ENCODE data around the gene DKK3. TPM values are rescaled to one million over a fixed set of nuclear protein-coding genes. Genes with fewer than 3 reads are reported as not detected.
A peak's percentile ranks its signal among the peaks of the same experiment; 100 is the strongest.

Gene DKK3
- polyA plus RNA-seq, 3 donors: not detected

DNA sequence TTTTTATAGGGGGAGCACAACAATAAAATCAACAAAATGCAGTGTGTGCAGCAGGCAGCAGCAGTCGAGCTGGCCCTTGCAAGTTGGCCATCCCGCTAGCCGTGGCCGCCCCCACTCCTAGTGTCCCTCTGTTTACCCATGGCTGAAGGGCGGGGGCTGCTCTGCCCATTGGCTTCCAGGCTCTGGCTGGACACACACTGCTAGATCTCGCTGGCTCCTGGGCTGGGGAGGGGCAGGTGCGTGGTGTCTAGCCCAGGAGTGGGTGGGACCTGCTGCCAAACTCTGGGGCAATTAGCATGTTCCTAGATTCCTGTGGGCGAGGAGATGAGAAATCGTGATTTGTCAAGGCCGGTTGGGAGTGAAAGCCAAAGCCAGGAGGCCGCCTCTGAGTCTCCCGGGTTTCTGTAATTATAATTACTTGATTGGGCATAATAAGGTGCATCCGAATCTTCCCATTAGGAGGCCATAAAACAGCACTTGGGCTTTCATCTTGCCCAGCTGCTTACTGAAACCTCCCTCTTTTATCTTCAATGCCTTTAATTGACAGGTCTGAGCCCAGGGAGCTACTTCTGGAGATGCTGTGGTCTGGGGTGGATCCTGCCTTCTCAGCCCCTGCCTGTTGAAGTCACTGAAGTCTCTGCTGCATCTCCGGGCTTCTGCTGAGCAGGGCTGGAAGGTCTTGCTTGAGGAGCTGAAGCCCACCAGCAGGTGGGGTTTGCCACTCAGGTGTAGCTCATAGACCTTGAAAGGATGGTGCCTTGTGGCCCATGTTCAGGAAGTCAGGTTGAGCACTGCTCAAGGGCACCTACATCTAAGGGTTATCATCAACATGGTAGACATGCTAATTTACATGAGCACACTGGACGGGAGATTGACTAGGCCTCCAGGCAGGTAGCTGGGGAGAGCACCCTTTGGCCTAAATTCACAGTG is 44.5 kb upstream of the DKK3 start:
- no peak overlapping the region for H3K4me2 ChIP-seq (replicated peaks; ENCODE audit: extremely low read depth, low read length, poor library complexity, severe bottlenecking)
- H3K4me1 Mint-ChIP-seq: peaks cover 5% of the 10 kb centered on the region
- peaks cover 8 to 10% of the 10 kb centered on the region in 2 donors for H3K9me3 ChIP-seq (replicated peaks in 1 of 2; ENCODE audit: control insufficient read depth in 1 of 2, insufficient read depth in 1 of 2, low read length in 2 of 2)
- H3K4me3 ChIP-seq (replicated peaks in 1 of 3; ENCODE audit: low read depth in 2 of 3, low read length in 3 of 3): no peak overlapping the region
- no peaks in the 10 kb centered on the region for H3K4me1 ChIP-seq (ENCODE audit: control insufficient read depth in 1 of 2, insufficient read depth in 2 of 2, low read length in 2 of 2)
- no peak for DNase-seq
- H4K20me1 ChIP-seq (ENCODE audit: insufficient read depth, low read length): no peaks in the 10 kb centered on the region
- no peak overlapping the region for H3K4me3 Mint-ChIP-seq
- peak overlapping the region in 1 of 7 donors; percentile 56 for H3K27ac Mint-ChIP-seq
- intact Hi-C loops (cut with micrococcal nuclease): no loop called here
- no peaks in the 10 kb centered on the region for H3K79me2 ChIP-seq (ENCODE audit: insufficient read depth, low read length)
- no peaks in the 10 kb centered on the region for H3K36me3 ChIP-seq (replicated peaks in 1 of 2; ENCODE audit: control insufficient read depth in 1 of 2, insufficient read depth in 2 of 2, low read length in 2 of 2)
- TF ChIP-seq CTCF (IDR thresholded peaks at IDR 0.05): no peak
- H3K9me3 Mint-ChIP-seq: peaks cover 4 to 12% (median 11%) of the 10 kb centered on the region in 7 donors
- H3K27me3 Mint-ChIP-seq (ENCODE audit: low read depth in 3 of 3): peaks cover 0 to 2% (median 0%) of the 10 kb centered on the region in 3 donors
- H3K9ac ChIP-seq (ENCODE audit: insufficient read depth, low read length, poor library complexity, severe bottlenecking): no peak overlapping the region
- H2AFZ ChIP-seq (ENCODE audit: insufficient read depth, low read depth, low read length, poor library complexity, severe bottlenecking): no peak overlapping the region
- peaks cover 0 to 4% of the 10 kb centered on the region in 2 donors for H3K36me3 Mint-ChIP-seq
- H3K27ac ChIP-seq (ENCODE audit: low read depth in 1 of 2, low read length in 2 of 2): no peak overlapping the region
- H3K27me3 ChIP-seq (ENCODE audit: control insufficient read depth in 2 of 2, insufficient read depth in 2 of 2, low read length in 2 of 2): no peaks in the 10 kb centered on the region
- 97% methylated on average over 12 of the region's 15 CpGs for WGBS (ENCODE audit: insufficient coverage)

- intact Hi-C loops (cut with micrococcal nuclease): loop anchor here in 1 of 2 donors (2.0 kb wide), 1 partner anchor 232 kb away; no protein-coding TSS in a partner anchor
- Histone ChIP-seq H2AFZ (ENCODE audit: insufficient read depth, low read depth, low read length, poor library complexity, severe bottlenecking) (no peak overlapping the region), H3K4me1 (ENCODE audit: control insufficient read depth in 1 of 2, insufficient read depth in 2 of 2, low read length in 2 of 2) (peaks cover 16% of the 10 kb centered on the region in 2 donors), H3K4me3 (replicated peaks in 1 of 3; ENCODE audit: low read depth in 2 of 3, low read length in 3 of 3) (no peak overlapping the region), H3K27ac (ENCODE audit: low read depth in 1 of 2, low read length in 2 of 2) (no peak overlapping the region), H3K79me2 (ENCODE audit: insufficient read depth, low read length) (no peaks in the 10 kb centered on the region), H4K20me1 (ENCODE audit: insufficient read depth, low read length) (no peaks in the 10 kb centered on the region), H3K9ac (ENCODE audit: insufficient read depth, low read length, poor library complexity, severe bottlenecking) (no peak overlapping the region), H3K36me3 (replicated peaks in 1 of 2; ENCODE audit: control insufficient read depth in 1 of 2, insufficient read depth in 2 of 2, low read length in 2 of 2) (no peaks in the 10 kb centered on the region), H3K4me2 (replicated peaks; ENCODE audit: extremely low read depth, low read length, poor library complexity, severe bottlenecking) (no peak overlapping the region), H3K27me3 (ENCODE audit: control insufficient read depth in 2 of 2, insufficient read depth in 2 of 2, low read length in 2 of 2) (no peaks in the 10 kb centered on the region), H3K9me3 (replicated peaks in 1 of 2; ENCODE audit: control insufficient read depth in 1 of 2, insufficient read depth in 1 of 2, low read length in 2 of 2) (no peaks in the 10 kb centered on the region)
- no CpG with 5 or more reads among the region's 6 CpGs for WGBS (ENCODE audit: insufficient coverage)
- Mint-ChIP-seq H3K27ac (no peak overlapping the region), H3K4me1 (peaks cover 21% of the 10 kb centered on the region), H3K36me3 (no peaks in the 10 kb centered on the region), H3K27me3 (ENCODE audit: low read depth in 3 of 3) (peaks cover 0 to 7% (median 1%) of the 10 kb centered on the region in 3 donors), H3K4me3 (no peak overlapping the region), H3K9me3 (peaks cover 0 to 3% (median 0%) of the 10 kb centered on the region in 7 donors)
- no peak for TF ChIP-seq CTCF (IDR thresholded peaks at IDR 0.05)
- no peak for DNase-seq
These were observed 42.8 kb upstream of the DKK3 start for GRCh38 chr11:12051287-12051662.
